GM12874 (cell line): ENCODE measurements around the gene MKI67.

Experiments used
- CTCF ChIP-seq: IDR thresholded peaks from 2 replicates; pipeline ENCODE4 v1.5.1; 2011; ENCODE audit warnings: low read depth, mild to moderate bottlenecking, control low read depth, low read length, moderate library complexity; ENCODE audit not compliant: insufficient read depth

Gene MKI67

GRCh38 chr10:128115356-128115755 lies 10.9 kb downstream of the MKI67 start:
- no peak for TF ChIP-seq CTCF

- no peak for TF ChIP-seq CTCF
These were observed 11.3 kb downstream of the MKI67 start for GRCh38 chr10:128114901-128115300.

- no peak for TF ChIP-seq CTCF
These were observed 13.2 kb downstream of the MKI67 start for GRCh38 chr10:128113026-128113425.

GRCh38 chr10:128111696-128112095 lies 14.5 kb downstream of the MKI67 start:
- TF ChIP-seq CTCF: no peak

GRCh38 chr10:128110339-128110738 lies 15.9 kb downstream of the MKI67 start:
- no peak for TF ChIP-seq CTCF

- TF ChIP-seq CTCF: no peak
These were observed 16.5 kb downstream of the MKI67 start for GRCh38 chr10:128109707-128110106.

- no peak for TF ChIP-seq CTCF
These were observed 20.8 kb downstream of the MKI67 start for GRCh38 chr10:128105383-128105782.

GRCh38 chr10:128103229-128103714 lies 23.0 kb downstream of the MKI67 start:
- no peak for TF ChIP-seq CTCF
